Retinal pigment epithelial cell (primary cell): ENCODE measurements around the gene CBR1.

Source experiments
- DNase-seq: peaks from one replicate; pipeline ENCODE4 v3.0.0-alpha.2; 2010; ENCODE audit warnings: low read depth
- H3K4me3 ChIP-seq: 2 replicates; pipeline ENCODE4 v1.5.1; 2011; ENCODE audit warnings: mild to moderate bottlenecking, low read length, control low read depth, moderate library complexity
- CTCF ChIP-seq: conservative IDR thresholded peaks from 2 replicates; pipeline ENCODE4 v1.5.1; 2011; ENCODE audit warnings: low read depth, low read length, control low read depth, inconsistent platforms

CBR1 gene

DNA sequence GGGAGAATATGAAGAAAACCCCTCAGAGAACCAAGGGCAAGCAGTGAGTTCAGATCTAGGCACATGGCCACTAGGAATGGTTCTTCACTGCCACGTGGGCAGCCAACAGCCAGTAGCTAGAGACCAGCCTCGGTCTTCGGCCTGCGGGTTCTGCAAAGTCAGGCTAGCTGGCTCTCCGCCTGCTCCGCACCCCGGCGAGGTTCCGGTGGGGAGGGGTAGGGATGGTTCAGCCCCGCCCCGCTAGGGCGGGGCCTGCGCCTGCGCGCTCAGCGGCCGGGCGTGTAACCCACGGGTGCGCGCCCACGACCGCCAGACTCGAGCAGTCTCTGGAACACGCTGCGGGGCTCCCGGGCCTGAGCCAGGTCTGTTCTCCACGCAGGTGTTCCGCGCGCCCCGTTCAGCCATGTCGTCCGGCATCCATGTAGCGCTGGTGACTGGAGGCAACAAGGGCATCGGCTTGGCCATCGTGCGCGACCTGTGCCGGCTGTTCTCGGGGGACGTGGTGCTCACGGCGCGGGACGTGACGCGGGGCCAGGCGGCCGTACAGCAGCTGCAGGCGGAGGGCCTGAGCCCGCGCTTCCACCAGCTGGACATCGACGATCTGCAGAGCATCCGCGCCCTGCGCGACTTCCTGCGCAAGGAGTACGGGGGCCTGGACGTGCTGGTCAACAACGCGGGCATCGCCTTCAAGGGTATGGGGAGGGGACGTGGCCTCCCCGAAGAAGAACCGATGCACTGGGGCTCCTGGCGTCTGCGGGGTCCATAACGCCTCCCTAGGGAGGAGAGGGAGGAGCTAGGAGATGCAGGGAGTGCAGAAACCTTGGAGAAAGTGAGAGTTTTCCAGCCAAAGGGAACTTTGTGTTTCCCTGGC lies at the start of gene CBR1:
Gene CBR1, plus strand, starts transcription at position 312 of the 871 bp plus-strand sequence. Its CDS starts 92 bp downstream, at position 404.
- DNase-seq, result peak; percentile 52
- H3K4me3 ChIP-seq, result peak within 1 kb of the TSS; percentile 76

GRCh38 chr21:36021251-36021837 lies 48.5 kb upstream of the CBR1 start:
- no peak for DNase-seq
- no peak for TF ChIP-seq CTCF
- H3K4me3 ChIP-seq, result no peak overlapping the region

More for the DNA sequence above, at the start of gene CBR1:
- no peak for TF ChIP-seq CTCF

GRCh38 chr21:36022427-36023091 lies 47.3 kb upstream of the CBR1 start:
- no peak for TF ChIP-seq CTCF
- no peak overlapping the region for H3K4me3 ChIP-seq
- DNase-seq, result no peak

- no peak for TF ChIP-seq CTCF
- no peak for DNase-seq
- H3K4me3 ChIP-seq, result no peak overlapping the region
Observed at GRCh38 chr21:36023092-36023480, 46.7 kb upstream of the CBR1 start.

DNA sequence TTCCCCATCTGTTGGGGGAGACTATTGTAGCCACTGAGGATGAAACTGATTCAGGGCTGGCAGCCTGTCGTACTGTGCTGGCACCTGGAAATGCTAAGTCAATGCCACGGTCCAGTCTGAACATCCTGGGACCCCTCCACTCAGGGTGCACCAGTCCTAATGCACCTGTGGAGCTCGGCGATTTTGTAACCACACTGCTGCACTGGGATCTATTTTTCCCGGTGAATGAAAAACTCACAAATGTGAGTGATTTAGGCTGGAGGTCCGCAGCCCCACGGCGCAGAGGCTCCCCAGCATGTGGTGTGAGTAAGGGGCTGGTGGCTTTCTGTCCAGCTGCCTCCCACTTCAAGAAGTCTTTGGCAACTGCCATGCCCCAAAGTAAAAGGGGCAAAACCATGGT lies 45.0 kb upstream of the CBR1 start:
- H3K4me3 ChIP-seq, result no peak overlapping the region
- DNase-seq, result no peak
- no peak for TF ChIP-seq CTCF

DNA sequence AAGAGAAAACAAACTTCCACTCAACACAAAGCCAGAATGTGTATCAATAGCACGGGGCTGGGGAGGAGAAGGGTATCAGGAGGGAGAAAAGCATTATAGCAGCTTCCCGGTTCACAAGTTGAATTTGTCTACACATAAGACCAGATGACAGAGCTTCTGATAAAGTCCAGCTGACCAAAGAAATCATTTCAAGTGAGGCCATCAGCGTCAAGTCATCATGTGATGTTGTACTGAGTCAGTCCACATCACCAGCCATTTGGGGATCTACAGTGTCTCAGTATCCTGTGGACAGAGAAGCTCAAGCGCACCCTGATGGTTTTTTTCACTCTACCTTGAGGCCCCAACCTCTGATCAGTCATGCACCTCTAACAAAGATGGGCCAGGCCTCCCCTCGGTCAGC lies 42.5 kb upstream of the CBR1 start:
- DNase-seq, result no peak
- no peak for TF ChIP-seq CTCF
- no peak overlapping the region for H3K4me3 ChIP-seq
